DLD1 (cell line): ENCODE data around the gene PATJ.
"Not testable (repeated sequence)": the region's sequence is repeated elsewhere in the genome, so short reads cannot be mapped to it uniquely, and the experiment has no call there.

Source experiments
- in situ Hi-C: cut with HindIII; loops from 2 replicates; pipeline ENCODE4 v1.10.0; 2017; ENCODE audit warnings: low sequenced_read_pairs

The PATJ gene

DNA sequence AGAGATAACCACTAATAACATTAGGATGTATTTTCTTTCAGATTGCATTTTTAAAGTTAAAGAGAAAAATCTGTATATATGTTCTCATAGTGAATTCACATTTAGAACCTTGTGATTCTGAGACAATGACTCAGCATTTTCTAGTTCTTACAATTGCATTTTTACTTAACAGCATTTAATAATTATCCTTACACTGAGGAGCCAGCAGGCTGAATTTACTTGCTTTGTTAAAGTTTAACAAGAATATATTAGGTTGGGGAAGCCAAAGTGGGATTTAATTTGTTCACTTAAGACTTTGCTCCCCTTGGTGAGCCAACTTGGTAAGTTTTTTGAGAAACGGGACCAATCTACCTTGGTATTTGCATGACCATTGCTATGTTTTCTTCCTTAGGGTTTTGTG lies 4.5 kb downstream of the PATJ start:
- in situ Hi-C loops = no loop called here

DNA sequence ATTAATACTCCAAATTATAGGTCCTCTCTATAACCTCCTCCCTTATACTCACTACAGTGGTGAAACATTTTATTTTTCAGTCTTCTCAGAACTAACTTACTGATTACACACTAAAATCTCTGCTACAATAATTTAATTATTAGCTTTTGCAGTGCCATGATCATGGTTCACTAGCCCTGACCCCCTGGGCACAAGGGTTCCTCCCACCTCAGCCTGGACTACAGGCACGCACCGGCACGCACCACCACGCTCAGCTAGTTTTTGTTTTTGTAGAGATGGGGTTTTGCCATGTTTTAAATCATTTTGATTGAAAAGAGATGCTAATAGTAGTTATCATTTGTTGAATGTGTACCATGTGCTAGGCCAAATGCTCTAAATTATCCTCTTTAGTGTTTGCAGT lies 6.3 kb downstream of the PATJ start:
- in situ Hi-C loops = no loop called here

DNA sequence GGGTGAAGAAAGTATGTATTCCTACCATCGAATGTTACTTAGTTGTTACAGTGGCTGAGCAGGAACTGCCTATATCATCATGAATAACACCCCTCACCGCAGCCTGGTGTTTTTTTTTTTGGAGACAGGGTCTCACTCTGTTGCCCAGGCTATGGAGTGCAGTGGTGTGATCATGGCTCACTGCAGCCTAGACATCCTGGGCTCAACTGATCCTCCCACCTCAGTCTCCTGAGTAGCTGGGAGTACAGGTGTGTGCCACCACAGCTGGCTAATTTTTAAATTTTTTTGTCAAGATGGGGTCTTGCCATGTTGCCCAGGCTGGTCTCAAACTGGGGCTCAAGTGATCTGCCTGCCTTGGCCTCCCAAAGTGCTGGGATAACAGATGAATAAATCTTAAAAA lies 7.3 kb downstream of the PATJ start:
- in situ Hi-C loops = no loop called here

DNA sequence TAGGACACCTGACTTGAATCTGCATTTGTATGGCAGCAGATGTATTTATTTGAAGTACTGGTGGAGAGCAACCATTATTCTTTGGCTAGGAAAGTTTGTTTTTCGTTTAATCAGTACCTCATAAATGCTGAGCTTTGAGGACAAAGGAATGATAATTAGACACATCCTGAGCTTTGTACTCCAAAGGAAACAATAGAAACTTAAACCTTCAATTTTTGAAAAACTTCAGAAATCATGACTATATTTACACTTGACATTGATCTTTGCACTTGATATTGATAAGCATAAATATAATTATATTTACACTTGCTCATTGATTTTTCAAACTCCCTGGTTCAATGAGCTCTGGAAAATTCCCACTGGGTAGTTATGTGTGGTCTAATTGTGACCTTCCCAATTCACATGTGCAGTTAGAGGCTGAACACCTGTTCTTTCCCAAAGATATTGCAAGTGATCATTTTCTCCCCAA lies 10.7 kb downstream of the PATJ start:
- in situ Hi-C loops = no loop called here

DNA sequence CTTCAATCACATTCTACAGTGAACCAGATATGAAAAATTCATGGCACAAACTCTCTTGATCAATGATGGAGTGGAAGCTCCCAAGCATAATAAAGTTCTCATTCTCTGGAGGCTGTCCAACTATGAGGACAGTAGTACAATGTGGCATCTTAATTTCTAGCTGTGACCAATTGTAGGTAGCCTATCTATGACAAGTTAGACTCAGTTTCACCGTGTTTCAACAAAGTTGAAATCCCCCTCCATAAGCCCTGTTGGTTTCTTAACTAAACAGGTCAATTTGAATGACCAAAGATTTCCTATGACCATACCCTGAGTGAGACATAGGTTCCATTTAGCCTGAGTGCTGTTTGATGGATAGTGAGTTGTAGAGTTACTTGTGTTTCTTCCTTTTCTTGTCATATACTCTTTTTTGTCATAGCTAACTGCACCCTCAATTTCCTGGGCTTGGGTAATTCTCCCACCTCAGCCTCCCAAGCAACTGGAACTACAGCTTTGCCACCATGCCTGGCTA lies 11.8 kb downstream of the PATJ start:
- in situ Hi-C loops = no loop called here

DNA sequence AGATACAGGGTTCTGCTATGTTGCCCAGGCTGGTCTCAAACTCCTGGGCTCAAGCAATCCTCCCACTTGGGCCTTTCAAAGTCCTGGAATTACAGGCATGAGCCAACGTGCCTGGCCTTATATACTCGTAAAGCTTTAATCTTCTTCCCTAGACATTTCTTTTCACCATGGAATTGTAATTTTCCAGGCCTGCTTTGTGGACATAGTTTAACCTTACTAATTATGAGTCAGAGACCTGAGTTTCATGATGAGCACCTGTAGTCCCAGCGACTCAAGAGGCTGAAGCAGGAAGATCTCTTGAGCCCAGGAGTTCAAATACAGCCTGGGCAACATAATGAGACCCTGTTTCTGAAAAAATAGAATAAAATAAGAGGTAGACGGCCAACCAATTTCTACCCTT lies 12.3 kb downstream of the PATJ start:
- in situ Hi-C loops = no loop called here

DNA sequence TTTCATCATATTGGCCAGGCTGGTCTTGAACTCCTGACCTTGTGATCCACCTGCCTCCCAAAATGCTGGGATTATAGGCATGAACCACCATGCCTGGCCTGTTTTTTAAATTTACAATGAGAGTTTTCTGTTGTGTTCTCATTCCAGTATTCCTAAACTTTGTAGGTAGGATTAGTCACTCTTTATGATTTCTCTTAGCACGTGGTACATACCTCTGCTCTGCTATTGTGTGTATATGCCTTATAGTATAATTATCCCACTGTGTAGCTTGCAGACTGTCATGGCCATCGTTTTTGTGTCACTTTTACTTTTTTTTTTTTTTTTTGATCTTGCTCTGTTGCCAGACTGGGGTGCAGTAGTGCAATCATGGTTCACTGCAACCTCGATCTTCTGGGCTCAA lies 14.5 kb downstream of the PATJ start:
- in situ Hi-C loops = no loop called here

DNA sequence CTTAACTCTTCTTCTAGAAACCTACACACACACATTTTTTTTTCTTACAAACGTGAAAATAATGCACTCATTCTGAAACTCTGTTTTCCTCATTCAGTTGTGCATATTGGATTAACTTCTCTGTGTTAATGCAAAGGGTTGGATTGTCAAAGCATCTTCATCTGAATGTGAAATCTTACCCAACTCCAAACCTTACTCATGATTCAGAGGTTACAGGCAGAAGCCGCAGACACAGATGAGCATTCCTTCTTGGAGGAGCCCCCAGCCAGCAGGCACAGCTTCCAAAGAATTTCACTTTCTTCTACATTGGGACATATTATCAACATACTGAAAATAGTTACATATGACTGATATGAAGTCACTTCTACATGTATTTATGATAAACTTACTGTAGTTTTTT lies 15.7 kb downstream of the PATJ start:
- in situ Hi-C loops = no loop called here

DNA sequence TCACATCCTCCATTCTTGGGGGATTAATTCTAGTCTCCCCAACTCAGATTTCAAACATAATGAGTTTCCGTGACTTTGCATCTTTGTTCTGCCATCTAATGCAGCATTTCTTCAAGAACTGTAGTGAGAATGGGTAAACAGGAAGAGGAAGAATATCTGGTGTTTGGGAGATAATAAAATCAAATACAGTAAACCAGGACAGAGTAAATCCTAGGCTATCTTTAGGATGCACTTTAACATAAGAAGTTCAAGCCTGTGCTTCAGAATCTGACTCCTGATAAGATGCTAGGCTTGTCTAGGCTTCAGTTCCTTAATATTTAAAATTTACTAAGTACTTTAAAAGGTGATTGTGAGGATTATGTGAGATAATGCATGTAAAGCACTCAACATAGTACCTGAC lies 27.9 kb downstream of the PATJ start:
- in situ Hi-C loops = no loop called here

DNA sequence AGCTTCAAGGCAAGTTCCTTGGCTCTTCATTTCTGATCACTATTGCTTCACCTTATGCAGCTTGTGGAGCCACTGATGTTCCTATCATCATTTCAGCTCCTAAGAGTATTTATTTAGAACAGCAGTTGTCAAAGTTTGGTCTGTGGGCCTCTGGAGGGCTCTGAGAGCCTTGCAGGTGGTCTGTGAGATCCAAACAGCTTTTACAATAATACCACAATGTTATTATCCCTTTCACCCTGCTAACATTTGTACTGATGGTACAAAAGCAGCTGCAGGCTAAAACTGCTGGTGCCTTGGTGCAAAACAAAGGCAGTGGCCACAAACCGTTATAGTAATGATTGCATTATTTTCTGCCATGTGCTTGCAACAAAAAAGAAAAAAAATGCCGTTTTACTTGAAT lies 33.8 kb downstream of the PATJ start:
- in situ Hi-C loops = no loop called here

DNA sequence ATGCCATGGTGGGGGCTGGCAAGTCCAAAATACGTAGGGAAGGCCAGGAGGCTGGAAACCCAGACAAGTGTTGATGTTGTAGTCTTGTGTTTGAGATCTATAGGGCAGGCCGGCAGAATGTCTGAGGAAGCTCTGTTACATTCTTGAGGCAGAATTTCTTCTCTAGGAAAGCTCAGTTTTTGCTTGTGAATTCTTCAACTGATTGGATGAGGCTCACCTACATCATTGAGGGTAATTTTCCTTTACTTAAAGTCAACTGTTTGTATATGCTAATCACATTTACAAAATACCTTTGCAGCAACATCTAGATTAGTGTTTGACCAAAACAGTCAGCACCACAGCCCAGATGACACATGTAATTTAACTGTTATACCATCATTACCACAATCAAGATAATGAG lies 37.0 kb downstream of the PATJ start:
- in situ Hi-C loops = no loop called here

DNA sequence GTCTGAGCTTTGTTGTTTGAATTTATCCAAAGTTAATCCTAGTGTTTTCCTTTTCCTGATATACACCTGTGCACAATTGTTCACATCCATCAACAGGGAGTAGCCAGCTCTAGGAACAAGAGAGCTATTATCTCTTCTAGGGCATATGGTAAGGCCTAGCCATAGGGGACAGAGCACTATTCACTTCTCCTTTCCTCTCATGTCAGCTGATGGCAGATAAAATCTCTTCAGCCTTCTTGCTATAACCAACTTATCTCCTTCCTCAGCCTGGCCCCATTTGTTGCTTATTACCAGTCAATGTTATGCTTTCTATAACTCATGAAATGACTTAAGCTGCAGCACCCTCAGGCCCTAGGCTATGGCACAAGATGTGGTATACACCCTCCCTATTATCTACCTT lies 38.9 kb downstream of the PATJ start:
- in situ Hi-C loops = no loop called here

DNA sequence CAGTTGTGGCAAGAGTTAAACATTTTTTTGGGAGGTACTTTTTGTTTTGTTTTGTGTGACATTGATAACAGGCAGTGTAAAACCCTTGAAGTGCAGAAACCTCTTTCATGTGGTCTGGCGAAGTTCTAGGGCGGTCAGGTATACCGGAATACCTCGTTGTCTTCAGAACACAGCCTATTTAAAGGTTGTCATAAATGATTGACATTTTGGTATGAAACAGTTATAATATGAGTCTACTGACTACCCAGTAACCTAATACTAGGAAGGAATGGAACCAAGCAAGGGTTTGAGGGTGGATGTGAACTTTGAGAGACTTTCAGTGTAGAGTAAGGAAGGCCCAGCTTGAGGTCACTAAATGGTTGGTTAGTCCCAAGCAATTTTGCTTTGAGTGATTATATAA lies 40.5 kb downstream of the PATJ start:
- in situ Hi-C loops = no loop called here

DNA sequence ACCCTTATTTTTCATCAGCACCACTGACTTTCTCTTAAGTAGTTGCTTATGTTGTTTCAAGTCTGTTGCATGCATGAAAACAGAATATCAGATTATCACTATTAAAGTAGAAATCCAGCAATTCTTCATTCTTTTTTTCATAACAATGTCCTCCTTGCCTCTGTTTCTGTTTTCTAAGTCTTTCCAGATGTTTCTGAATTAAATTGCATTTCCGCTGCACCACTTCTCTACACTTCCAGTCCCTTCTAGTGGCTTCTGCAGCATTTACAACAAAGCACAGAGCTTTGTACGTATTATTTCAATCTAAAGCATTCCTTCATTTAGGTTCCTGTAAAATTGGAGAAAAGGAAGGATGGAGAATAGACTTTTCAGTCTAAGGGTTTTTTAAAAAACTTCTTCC lies 42.4 kb downstream of the PATJ start:
- in situ Hi-C loops = no loop called here

DNA sequence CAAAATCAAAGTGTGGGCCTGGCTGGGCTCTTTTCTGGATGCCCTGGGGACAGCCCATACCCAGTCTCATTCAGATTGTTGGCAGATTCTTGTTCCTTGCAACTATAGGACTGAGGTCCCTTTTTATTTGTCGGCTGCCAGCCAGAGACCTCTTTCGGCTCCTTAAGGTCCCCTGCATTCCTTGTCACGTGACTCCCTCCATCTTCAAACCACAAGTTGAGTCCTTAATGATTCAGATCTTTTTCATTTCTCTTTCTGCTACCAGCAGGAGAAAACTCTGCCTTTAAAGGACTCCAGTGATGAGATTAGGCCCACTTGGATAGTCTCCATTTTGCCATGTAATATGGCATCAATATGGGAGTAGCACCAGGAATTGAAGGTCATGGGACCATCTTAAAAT lies 48.6 kb downstream of the PATJ start:
- in situ Hi-C loops = no loop called here

DNA sequence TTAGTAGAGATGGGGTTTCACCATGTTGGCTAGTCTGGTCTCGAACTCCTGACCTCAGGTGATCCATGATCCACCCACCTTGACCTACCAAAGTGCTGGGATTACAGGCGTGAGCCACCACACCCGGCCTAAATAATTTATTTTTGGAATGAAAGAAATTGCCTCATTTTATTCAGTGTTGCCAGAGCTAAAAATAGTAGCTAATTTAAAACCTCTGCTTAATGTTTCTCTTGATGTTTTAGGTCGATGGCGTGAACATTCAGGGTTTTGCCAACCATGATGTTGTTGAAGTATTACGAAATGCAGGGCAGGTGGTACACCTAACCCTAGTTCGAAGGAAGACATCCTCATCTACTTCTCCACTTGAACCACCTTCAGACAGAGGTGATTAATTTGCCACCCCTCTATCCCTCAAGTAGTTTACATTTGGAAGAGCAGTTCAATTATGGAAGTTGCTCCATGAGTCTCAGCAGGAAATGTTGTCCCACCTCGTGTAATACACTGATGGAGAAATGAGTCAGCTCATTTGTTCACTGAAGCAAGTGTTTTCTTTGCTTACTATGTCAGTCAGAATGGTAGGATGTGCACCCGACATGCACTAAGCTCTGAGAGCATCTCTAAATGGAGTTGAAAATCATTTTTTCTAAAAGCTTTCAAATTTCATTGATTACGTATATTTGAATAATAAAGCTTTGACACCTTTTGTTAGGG lies 54.9 kb downstream of the PATJ start:
- in situ Hi-C loops = no loop called here

DNA sequence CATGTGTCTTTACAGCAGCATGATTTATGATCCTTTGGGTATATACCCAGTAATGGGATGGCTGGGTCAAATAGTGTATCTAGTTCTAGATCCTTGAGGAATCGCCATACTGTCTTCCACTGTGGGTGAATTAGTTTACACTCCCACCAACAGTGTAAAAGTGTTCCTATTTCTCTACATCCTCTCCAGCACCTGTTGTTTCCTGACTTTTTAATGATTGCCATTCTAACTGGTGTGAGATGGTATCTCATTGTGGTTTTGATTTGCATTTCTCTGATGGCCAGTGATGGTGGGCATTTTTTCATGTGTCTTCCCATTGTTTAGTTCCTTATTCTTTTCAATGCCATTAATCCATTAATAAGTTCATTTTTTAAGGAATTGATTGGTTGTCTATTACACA lies 58.8 kb downstream of the PATJ start:
- in situ Hi-C loops = not testable (repeated sequence)

DNA sequence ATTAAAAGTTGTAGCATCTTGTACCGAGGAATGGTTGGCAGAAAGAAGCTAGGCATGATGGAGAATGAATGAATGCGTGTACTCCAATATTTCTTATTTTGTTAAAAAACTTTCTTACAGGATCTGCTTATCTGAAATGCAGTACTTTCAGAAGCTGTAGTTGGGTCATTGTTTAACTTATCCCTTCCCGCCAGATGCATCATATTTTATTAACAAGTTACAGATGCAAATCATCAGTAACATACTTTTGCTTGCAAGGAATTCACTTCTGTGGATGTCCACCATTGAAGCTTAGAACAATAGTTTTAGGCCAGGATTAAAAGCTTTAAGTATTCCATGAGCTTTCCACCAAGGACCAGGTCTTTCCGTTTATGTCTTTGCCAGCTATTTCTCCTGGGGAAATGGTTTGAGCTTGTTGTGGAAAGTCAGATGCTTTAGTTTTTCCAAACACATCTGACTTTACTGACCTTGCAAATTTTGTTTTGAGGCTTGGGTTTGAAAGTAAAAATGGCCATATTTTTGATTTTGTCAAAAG lies 65.4 kb downstream of the PATJ start:
- in situ Hi-C loops = no loop called here

DNA sequence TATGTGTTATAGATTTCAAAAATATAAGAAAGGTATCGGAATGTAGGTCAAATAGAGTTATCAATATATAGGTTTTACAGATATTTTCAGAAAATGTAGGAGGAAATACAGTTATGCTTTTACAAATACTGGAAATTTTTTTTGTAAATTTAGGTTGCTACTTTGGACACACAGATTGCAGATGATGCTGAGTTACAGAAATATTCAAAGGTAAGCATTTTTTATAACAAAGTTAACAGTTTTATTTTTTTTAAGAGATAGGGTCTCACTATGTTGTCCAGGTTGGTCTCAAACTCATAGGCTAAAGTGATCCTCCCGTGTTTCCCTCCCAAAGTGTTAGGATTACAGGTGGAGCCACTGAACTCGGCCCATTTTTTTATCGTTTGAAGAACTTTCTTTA lies 66.0 kb downstream of the PATJ start:
- in situ Hi-C loops = no loop called here

DNA sequence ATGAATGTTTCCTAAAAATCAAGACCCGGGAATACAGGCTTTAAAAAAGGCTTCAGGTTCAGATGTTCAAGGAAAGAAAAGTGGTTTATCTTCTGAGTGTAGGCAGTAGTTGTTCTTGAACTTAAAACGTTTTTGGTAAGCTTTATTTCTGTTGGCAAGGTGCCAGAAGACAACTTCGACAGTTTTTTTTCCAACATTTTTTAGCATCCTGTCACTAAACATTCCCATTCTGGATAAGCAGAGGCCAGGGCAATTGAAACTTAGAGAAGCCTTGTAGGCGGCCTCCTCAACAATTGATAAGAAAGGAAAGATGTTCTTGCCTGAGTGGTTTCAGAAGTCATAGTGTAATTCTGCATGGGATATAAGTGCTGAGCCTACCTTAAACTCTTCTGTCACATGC lies 66.7 kb downstream of the PATJ start:
- in situ Hi-C loops = no loop called here

DNA sequence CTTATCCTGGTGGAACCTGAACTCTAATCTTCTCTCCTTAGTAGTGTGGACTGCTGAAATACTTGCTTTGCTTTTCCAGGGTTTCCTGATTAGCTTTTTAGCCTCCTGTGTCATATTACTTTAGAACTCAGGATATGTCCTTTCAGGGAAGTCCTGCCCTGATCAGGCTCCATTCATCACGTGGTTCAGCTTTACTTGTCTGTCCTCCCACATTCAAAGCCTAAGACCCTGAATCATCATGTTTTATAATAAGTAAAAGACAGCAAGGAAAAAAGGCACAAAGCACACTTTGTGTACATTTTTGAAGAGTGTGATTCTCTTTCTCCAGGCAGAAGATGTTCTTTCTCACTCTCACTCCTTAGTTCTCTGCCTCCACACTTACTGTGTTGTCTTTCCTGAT lies 70.6 kb downstream of the PATJ start:
- in situ Hi-C loops = no loop called here

DNA sequence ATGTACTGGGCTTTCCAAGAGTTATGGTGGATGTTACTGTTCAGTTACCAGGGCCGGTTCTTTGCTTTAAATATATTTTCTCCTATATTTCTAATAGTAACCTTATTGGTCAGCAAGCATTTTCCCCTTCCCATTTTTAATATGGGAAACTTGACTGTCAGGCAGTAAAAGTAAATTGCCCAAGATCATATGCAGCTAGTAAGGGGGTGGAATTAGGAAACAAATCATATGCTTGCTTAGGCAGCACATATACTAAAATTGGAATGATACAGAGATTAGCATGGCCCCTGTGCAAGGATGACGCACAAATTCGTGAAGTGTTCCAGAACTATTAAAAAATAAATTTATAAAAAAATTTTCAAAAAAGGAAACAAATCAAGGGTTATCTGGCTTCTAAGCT lies 73.9 kb downstream of the PATJ start:
- in situ Hi-C loops = no loop called here

DNA sequence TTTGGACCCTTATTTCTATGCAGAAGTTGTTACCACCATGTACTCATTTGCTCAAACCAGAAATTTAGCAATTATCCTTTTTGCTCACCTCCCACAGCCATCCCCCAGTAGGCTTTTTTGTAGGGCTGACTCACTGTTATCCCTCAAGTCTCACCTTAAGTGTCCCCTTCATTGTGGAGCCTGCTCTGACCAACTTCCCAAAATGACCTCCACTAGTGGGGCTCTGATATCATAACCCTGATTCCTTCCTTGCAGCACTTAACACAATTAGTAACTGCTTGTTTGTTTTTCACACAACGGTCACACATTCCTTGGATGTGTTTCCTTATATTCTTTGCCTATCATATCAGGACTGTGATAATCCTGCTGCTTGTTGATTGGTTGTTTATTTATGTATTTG lies 76.7 kb downstream of the PATJ start:
- in situ Hi-C loops = no loop called here
